RPMI7951 (cell line): ENCODE data around the gene TNIP2. TPM values are rescaled to one million over a fixed set of nuclear protein-coding genes. Genes with fewer than 3 reads are reported as not detected.

Experiments used
- total RNA-seq: library from RNA; depleted of rRNA; stranded (reverse); fragments of >200 nt; shearing (Covaris generic); gene quantifications from 2 replicates; pipeline ENCODE4 v1.2.3, GENCODE V29; 2014; rRNA removed

Gene TNIP2
- total RNA-seq, 1 experiment from 2014 or later: 23.3 TPM

Other genes with a start within 250 kb of the TNIP2 start
- 7.1 and 7.7 TPM in 2 replicates for gene FAM193A, start 219.7 kb downstream of the TNIP2 start, total RNA-seq
- 22.0 and 24.8 TPM in 2 replicates for gene SH3BP2, start 36.7 kb upstream of the TNIP2 start, total RNA-seq
- gene ADD1, start 87.5 kb upstream of the TNIP2 start, total RNA-seq: 115 and 136 TPM in 2 replicates
- 10.1 and 13.0 TPM in 2 replicates for gene NOP14, start 207.1 kb upstream of the TNIP2 start, total RNA-seq
- gene GRK4, start 207.2 kb upstream of the TNIP2 start, total RNA-seq: 3.1 and 3.6 TPM in 2 replicates